ENCODE data around the gene ELF5. TPM values are rescaled to one million over a fixed set of nuclear protein-coding genes. Genes with fewer than 3 reads are reported as not detected.

ELF5 gene
- total and polyA plus RNA-seq, 8 donors, result 0.09 to 0.46 (median 0.14) TPM; not detected in 2

DNA sequence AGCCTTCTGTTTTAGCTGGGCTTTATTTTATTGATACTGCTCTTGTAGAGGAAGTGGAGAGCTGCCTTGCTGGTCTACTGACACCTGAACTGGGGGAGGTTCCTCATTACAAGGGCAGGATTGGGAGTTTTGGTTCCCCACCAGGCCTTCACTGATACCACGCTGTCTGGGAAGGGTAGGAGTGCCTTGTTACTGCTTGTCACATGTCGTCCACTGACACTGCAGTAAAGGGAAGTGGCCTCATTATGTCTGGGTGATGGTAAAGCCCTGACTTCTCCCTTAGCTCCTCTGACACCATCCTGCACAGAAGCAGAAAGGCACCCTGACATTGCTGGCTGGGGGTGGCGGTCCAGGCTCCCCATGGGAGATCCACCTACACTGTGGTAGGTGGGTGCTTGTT lies 38.7 kb upstream of the ELF5 start:
- TF ChIP-seq CTCF (IDR thresholded peaks at IDR 0.05), result no peak
- intact Hi-C loops (cut with DNase I), result no loop called here
- Histone ChIP-seq H3K4me1 (no peaks in the 10 kb centered on the region), H3K36me3 (no peaks in the 10 kb centered on the region), H3K4me3 (no peak overlapping the region), H3K27me3 (no peaks in the 10 kb centered on the region), H3K9me3 (no peaks in the 10 kb centered on the region), H3K27ac (no peak overlapping the region)
- ATAC-seq (peak in 2 of 4 donors; percentile 56 to 77), DNase-seq (peak in 1 of 6 donors; percentile 25), FAIRE-seq (no peak)
- 67 to 78% methylated on average over 3 of the region's 3 CpGs for WGBS, 2 donors

DNA sequence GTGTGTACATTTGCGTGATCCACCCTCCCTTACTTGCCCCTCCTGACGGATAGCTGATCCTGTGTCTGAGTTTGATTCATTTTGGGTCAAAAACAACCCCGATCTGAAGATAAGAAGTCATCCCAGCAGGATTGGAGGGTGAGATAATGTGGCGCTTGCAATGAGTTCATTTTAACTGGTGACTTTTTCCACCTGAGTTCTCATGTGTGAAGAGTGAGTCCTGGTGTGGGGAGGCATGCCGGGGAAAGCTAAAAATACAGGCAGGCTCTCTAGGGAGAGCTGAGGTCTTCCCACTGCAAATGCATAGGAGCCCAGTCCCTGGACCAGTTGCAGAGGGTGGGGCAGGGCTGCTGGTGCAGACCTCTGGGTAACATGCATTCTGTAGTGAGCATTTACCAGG lies 35.7 kb upstream of the ELF5 start:
- TF ChIP-seq CTCF (IDR thresholded peaks at IDR 0.05), result no peak
- Histone ChIP-seq H3K27ac (no peak overlapping the region), H3K27me3 (no peaks in the 10 kb centered on the region), H3K4me3 (no peak overlapping the region), H3K36me3 (no peaks in the 10 kb centered on the region), H3K9me3 (no peaks in the 10 kb centered on the region), H3K4me1 (no peaks in the 10 kb centered on the region)
- intact Hi-C loops (cut with DNase I), result no loop called here
- no peak for ATAC-seq
- no peak for FAIRE-seq
- no peak for DNase-seq
- WGBS, 2 donors, result 54 to 59% methylated on average over 5 of the region's 5 CpGs

DNA sequence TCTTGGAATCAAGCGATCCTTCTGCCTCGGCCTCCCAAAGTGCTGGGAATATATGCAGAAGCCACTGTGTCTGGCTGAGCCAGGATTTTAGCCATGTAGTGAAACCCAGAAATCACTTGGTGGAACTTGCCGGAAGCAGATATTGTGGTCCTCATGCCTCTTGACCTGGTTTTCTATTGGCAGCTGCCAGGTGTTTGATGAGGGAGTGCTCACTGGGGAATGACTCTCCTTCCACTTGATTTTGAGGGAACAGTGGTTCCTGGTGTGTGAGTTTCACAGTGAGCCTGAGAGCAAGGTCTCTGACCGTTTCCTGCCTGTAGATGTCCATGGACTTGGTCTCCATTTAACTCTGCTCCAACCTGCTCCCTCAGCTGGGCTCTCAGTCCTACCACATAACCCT lies 34.7 kb upstream of the ELF5 start:
- ATAC-seq (no peak), FAIRE-seq (no peak), DNase-seq (no peak)
- WGBS, 2 donors, result 83 to 91% methylated on average over 4 of the region's 4 CpGs
- Histone ChIP-seq H3K9me3 (no peaks in the 10 kb centered on the region), H3K4me1 (no peaks in the 10 kb centered on the region), H3K27me3 (no peaks in the 10 kb centered on the region), H3K36me3 (no peaks in the 10 kb centered on the region), H3K27ac (no peak overlapping the region), H3K4me3 (no peak overlapping the region)
- TF ChIP-seq CTCF (IDR thresholded peaks at IDR 0.05), result no peak
- intact Hi-C loops (cut with DNase I), result no loop called here

DNA sequence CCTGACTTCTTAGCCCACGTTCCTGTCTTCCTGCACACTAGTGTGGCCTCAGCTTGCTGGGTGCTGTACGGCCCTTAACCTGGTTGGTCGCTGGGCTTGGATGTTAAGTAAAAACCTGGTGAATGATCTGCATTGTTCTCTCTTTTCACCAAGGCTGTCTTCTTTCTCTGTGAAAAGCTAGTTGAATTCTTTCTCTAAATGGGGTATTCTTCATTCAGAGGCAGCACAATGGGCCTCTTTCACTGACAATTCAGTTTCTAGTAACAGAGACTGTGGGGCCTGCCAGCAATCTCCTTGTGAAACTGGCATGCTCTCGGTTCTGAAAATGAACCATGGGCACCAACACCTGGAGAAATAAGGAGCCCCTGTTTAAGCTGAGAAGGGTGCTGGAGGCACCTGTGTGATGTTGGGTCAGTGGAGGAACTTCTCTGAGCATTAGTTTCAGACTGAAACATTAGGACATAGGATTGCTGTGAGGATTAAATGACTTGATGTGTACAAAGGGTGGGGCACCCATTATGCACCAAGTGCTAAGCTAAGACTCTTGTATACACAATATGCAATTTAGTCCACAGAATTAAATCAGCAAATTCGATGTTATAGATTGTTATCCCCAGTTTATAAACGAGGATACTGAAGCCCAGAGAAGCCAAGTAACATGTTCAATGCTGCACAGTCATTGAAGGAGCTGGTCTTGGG lies 33.1 kb upstream of the ELF5 start:
- DNase-seq (no peak), FAIRE-seq (no peak), ATAC-seq (peak in 2 of 4 donors; percentile 28 to 41)
- H3K4me1 ChIP-seq, result no peaks in the 10 kb centered on the region
- no peak overlapping the region for H3K27ac ChIP-seq
- no peaks in the 10 kb centered on the region for H3K36me3 ChIP-seq
- WGBS, 2 donors, result 42% methylated on average over 6 of the region's 6 CpGs
- no peak for TF ChIP-seq CTCF (IDR thresholded peaks at IDR 0.05)
- H3K9me3 ChIP-seq, result no peaks in the 10 kb centered on the region
- H3K4me3 ChIP-seq, result no peak overlapping the region
- no peaks in the 10 kb centered on the region for H3K27me3 ChIP-seq
- intact Hi-C loops (cut with DNase I), result no loop called here

DNA sequence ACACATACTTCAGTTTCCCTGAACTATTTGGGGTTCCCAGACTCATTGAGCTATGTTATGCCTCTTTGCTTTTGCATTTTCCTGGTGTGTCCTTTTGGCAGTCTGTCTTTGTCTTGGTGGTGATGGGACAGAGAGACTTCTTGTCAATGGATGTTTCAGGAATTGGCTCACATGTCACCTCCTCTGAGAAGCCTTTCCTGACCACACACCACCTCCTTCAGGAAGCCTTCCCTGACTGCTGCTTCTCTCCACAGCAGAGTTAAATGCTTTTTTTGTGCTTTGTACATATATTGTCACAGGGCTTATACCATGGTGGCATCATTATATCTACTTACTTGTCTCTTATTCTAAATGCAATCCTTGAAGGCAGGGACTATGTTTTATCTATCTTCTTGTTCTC lies 28.5 kb upstream of the ELF5 start:
- no peaks in the 10 kb centered on the region for H3K9me3 ChIP-seq
- H3K36me3 ChIP-seq, result no peaks in the 10 kb centered on the region
- intact Hi-C loops (cut with DNase I), result no loop called here
- no peak for DNase-seq
- ATAC-seq, result no peak
- no peak for FAIRE-seq
- no peaks in the 10 kb centered on the region for H3K27me3 ChIP-seq
- TF ChIP-seq CTCF (IDR thresholded peaks at IDR 0.05), result no peak
- no peak overlapping the region for H3K4me3 ChIP-seq
- no peaks in the 10 kb centered on the region for H3K4me1 ChIP-seq
- no peak overlapping the region for H3K27ac ChIP-seq

Data from pancreas (tissue), 10 donors.